Posterior cingulate gyrus (tissue), 11 donors: ENCODE results near the gene KBTBD8.

Source experiments
- DNase-seq, 10 donors: peaks; one replicate each; pipeline versions ENCODE4 v3.0.0 to v3.0.0-alpha.2; 2020 to 2021; ENCODE audit warnings: mixed read lengths in 3 of 10
- intact Hi-C: fragments of 100-400 bp; cut with DNase I; formaldehyde crosslinking; loops from one replicate; pipeline ENCODE4 v1.15.1; 2023

Gene KBTBD8

GRCh38 chr3:66998113-66998903 is at the start of gene KBTBD8:
Gene KBTBD8, plus strand, starts transcription at chr3:66998307. Its CDS starts 49 bp downstream, at chr3:66998356.
- DNase-seq: peak; percentile 99 to 100 (median 100)

GRCh38 chr3:66948838-66949237 is 49.3 kb upstream of the KBTBD8 start:
- intact Hi-C loops: no loop called here
- no peak for DNase-seq

More at GRCh38 chr3:66998113-66998903, at the start of gene KBTBD8:
- intact Hi-C loops: no loop called here

- intact Hi-C loops: no loop called here
- no peak for DNase-seq
These were observed 48.2 kb upstream of the KBTBD8 start for GRCh38 chr3:66949898-66950297.

- intact Hi-C loops: no loop called here
- DNase-seq: no peak
These were observed 45.8 kb upstream of the KBTBD8 start for GRCh38 chr3:66952357-66952756.

GRCh38 chr3:66953934-66954445 is 44.1 kb upstream of the KBTBD8 start:
- intact Hi-C loops: no loop called here
- no peak for DNase-seq

- intact Hi-C loops: no loop called here
- DNase-seq: no peak
These were observed 41.4 kb upstream of the KBTBD8 start for GRCh38 chr3:66956742-66957141.

- no peak for DNase-seq
- intact Hi-C loops: no loop called here
These were observed 40.7 kb upstream of the KBTBD8 start for GRCh38 chr3:66957367-66957766.

GRCh38 chr3:66958067-66958466 is 40.0 kb upstream of the KBTBD8 start:
- no peak for DNase-seq
- intact Hi-C loops: no loop called here

GRCh38 chr3:66962664-66963063 is 35.4 kb upstream of the KBTBD8 start:
- intact Hi-C loops: no loop called here
- DNase-seq: no peak

GRCh38 chr3:66971245-66971644 is 26.9 kb upstream of the KBTBD8 start:
- DNase-seq: no peak
- intact Hi-C loops: loop anchor here (10.0 kb wide), 1 partner anchor 1924 kb away; no protein-coding TSS in a partner anchor

- DNase-seq: peak; percentile 28 to 93 (median 70)
- intact Hi-C loops: loop anchor here (10.0 kb wide), 1 partner anchor 1923 kb away; no protein-coding TSS in a partner anchor
These were observed 26.1 kb upstream of the KBTBD8 start for GRCh38 chr3:66971891-66972551.

- DNase-seq: no peak
- intact Hi-C loops: no loop called here
These were observed 17.3 kb upstream of the KBTBD8 start for GRCh38 chr3:66980791-66981190.

- intact Hi-C loops: no loop called here
- DNase-seq: no peak
These were observed 15.0 kb upstream of the KBTBD8 start for GRCh38 chr3:66983101-66983500.

- no peak for DNase-seq
- intact Hi-C loops: no loop called here
These were observed 12.7 kb upstream of the KBTBD8 start for GRCh38 chr3:66985336-66985920.

- no peak for DNase-seq
- intact Hi-C loops: no loop called here
These were observed 11.7 kb upstream of the KBTBD8 start for GRCh38 chr3:66986406-66986805.

- no peak for DNase-seq
- intact Hi-C loops: no loop called here
These were observed 8.9 kb upstream of the KBTBD8 start for GRCh38 chr3:66989241-66989640.

GRCh38 chr3:66989860-66990696 is 8.0 kb upstream of the KBTBD8 start:
- intact Hi-C loops: no loop called here
- no peak for DNase-seq

GRCh38 chr3:66991459-66991858 is 6.6 kb upstream of the KBTBD8 start:
- intact Hi-C loops: no loop called here
- DNase-seq: no peak

- DNase-seq: no peak
- intact Hi-C loops: no loop called here
These were observed 5.0 kb upstream of the KBTBD8 start for GRCh38 chr3:66993082-66993481.

GRCh38 chr3:66994588-66994987 is 3.5 kb upstream of the KBTBD8 start:
- DNase-seq: no peak
- intact Hi-C loops: no loop called here
